Measurements from ENCODE around the gene CCSER2.

The CCSER2 gene

DNA sequence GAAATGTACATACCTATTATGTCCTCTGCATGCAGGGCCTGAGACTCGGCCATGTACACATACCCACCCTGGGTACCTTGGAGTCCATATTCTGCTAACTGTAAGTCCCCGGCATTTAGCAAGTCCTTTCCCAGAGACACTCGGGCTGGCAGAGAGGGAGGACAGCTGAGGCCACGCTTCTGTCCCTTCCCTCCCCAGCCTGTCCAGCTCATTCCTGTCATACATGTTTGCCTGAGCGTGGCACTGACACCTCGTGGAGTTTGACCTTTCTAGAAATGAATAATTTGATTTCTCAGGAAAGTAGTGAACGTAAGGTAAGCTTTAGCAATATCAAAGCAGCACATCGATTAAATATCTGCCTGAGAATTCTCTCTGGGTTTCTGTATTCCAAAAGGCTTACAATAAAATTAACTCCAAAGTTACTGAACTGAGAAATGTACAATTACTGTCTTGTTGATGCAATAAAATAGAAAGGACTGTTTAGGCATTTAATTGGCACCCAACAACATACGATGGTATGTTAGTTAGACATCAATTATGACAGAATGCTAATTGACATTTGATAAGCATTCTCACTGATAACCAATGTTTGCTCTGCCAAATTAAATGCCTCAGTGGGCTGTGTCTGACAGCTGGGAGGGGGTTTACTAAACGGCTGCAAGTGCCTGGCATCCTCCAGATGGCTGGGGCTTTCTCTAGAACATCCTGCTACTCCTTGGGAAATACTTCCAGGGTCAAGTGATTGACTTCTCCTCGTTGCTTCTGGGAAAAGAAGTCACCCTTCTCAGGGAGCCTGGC, 221.2 kb downstream of the CCSER2 start:
- no peak overlapping the region for H3K4me3 ChIP-seq (ENCODE audit: low read depth, low read length)
- no peak for DNase-seq (ENCODE audit: low read depth)
- TF ChIP-seq, protein P1, sequence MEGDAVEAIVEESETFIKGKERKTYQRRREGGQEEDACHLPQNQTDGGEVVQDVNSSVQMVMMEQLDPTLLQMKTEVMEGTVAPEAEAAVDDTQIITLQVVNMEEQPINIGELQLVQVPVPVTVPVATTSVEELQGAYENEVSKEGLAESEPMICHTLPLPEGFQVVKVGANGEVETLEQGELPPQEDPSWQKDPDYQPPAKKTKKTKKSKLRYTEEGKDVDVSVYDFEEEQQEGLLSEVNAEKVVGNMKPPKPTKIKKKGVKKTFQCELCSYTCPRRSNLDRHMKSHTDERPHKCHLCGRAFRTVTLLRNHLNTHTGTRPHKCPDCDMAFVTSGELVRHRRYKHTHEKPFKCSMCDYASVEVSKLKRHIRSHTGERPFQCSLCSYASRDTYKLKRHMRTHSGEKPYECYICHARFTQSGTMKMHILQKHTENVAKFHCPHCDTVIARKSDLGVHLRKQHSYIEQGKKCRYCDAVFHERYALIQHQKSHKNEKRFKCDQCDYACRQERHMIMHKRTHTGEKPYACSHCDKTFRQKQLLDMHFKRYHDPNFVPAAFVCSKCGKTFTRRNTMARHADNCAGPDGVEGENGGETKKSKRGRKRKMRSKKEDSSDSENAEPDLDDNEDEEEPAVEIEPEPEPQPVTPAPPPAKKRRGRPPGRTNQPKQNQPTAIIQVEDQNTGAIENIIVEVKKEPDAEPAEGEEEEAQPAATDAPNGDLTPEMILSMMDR (conservative IDR thresholded peaks at IDR 0.05; ENCODE audit: low read depth, low read length): no peak

DNA sequence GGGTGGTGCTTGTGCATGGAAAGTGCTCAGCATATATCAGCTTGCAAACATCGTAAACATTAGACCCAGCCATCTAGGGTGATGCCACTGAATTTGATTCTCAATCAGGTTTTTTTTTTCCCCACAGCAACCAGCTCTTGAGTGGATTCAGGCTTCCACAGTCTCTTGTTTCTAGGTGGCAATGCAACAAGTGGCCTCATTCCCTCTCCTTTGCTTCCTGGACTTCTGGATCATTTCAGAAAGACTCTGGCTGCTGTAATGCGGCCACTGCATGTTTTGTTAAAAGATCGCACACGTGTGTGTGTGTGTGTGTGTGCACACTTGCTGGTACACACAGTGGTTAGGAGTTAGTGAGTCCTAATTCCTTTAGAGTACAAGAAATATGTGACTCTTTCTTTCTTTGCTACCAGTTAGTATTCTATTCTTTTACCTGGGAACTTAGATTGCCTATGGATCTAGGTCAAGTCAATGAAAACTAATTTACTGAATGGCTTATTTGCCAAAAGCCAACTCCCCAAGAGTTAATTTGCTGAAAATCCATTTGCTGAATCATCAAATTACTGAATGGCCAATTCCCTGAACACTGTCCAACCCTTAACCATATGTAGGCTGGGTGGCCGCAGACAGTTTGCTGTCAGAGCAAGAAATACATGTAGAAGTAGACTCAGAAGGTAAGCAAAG, 222.5 kb downstream of the CCSER2 start:
- no peak overlapping the region for H3K4me3 ChIP-seq (ENCODE audit: low read depth, low read length)
- TF ChIP-seq, protein P1 (conservative IDR thresholded peaks at IDR 0.05; ENCODE audit: low read depth, low read length): no peak
- DNase-seq (ENCODE audit: low read depth): no peak

DNA sequence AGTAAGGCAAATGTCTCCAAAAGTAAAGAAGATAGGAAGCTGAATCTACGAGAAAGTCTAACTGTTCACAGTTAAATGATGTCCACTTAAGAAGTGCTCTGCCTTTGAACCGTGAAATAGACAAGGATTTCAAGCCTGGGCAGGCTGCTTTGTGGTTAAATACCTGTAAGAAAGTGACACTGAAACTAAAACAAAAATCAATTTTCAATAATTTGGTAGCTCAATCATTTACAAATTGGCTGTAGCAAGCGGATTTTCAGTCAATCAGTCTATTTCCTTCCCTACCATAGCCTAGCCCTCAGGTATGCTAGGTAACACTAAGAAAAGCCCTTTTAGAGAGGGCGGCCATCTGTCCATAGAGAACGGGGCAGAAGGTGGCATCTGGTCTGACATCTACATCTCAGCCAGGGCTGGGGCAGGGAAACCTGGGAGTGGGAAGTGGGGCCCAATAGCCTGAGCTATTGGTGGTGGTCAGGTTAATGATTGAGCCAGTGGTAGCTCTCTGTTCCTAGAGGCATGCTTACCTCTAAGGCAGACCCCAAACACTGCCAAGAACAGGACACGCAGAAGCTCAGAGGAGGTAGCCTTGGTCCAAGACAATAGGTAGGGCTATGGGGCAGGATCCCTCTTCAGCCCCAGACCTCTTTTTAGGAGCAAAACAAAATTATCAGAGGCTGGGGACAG, 223.2 kb downstream of the CCSER2 start:
- H3K4me3 ChIP-seq (ENCODE audit: low read depth, low read length): no peak overlapping the region
- no peak for DNase-seq (ENCODE audit: low read depth)
- TF ChIP-seq, protein P1 (conservative IDR thresholded peaks at IDR 0.05; ENCODE audit: low read depth, low read length): no peak

DNA sequence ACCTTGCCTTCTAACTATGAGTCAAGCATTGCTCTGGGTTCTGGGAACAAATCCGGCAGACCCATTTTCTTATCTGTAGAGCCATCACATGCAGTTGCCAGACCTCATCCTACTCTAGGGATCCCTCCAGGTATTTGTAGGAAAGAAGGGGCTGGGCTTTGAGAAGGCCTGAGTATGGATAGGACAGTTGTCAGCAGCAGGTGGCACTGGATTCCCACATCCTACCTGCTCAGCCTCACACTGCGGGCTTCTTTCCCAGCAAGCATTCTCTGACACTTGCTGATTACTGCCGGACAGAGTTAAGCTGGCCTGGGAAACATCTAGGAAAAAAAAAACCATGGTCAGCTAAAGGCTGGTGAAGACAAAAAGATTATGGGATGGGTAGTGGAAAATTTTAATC, 224.1 kb downstream of the CCSER2 start:
- no peak for DNase-seq (ENCODE audit: low read depth)
- TF ChIP-seq, protein P1 (conservative IDR thresholded peaks at IDR 0.05; ENCODE audit: low read depth, low read length): no peak
- H3K4me3 ChIP-seq (ENCODE audit: low read depth, low read length): no peak overlapping the region

DNA sequence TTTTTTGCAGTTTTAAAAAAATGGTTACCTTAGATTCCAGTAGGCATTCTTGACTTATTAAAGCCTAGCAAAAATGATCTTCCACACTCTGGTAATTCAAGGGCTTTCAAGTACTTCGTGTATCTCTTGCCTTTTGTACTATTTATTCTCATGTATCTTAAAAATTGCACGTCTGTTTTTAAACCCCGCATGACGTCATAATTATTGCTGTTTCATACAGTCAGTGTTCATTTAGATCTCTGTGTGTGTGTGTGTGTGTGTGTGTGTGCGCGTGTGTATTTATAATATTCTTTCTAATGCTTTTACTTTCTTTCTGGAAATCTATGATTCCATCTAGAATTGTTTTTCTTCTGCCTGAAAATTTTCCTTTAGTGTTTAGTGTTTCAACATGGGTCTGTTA, 234.2 kb downstream of the CCSER2 start:
- H3K4me3 ChIP-seq (ENCODE audit: low read depth, low read length): no peak overlapping the region
- DNase-seq (ENCODE audit: low read depth): no peak
- TF ChIP-seq, protein P1 (conservative IDR thresholded peaks at IDR 0.05; ENCODE audit: low read depth, low read length): no peak

DNA sequence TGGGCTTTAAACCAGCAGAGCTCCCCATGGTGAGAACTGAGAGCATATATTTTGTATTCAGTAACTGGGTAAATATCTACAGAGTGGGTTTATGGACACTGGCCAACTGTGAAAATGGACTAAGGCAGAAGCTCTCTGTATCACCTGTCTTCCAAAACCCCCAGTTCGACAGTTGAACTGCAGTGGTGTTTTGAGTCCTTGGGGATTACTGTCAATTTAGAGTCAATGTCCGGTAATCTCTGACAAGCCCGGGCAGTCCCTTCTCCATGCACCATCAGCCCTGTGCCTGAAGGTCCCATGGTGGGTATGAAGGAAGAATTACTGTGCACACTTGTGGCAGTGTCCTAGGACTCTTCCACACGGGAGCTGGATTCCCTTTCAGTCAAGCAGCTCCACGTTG, 235.0 kb downstream of the CCSER2 start:
- H3K4me3 ChIP-seq (ENCODE audit: low read depth, low read length): no peak overlapping the region
- TF ChIP-seq, protein P1 (conservative IDR thresholded peaks at IDR 0.05; ENCODE audit: low read depth, low read length): no peak
- DNase-seq (ENCODE audit: low read depth): no peak

All from choroid plexus epithelial cell (primary cell).